Stimulated activated CD4-positive, alpha-beta T cell treated with anti-CD3 and anti-CD28 coated beads, Interleukin-15, amount 100 ng/mL, for 48 hours (primary cell): Measurements from ENCODE around the gene VILL.
A peak's percentile ranks its signal among the peaks of the same experiment; 100 is the strongest.

ENCODE experiments used
- DNase-seq, 2 donors: peaks; one replicate each; pipeline ENCODE4 v3.0.0-alpha.2; 2020; ENCODE audit warnings: low read depth in 2 of 2

The VILL gene

GRCh38 chr3:38000965-38001455 lies 10.4 kb downstream of the VILL start:
- DNase-seq = no peak

- no peak for DNase-seq
Measured at GRCh38 chr3:38001456-38002081, 11.0 kb downstream of the VILL start.

DNA sequence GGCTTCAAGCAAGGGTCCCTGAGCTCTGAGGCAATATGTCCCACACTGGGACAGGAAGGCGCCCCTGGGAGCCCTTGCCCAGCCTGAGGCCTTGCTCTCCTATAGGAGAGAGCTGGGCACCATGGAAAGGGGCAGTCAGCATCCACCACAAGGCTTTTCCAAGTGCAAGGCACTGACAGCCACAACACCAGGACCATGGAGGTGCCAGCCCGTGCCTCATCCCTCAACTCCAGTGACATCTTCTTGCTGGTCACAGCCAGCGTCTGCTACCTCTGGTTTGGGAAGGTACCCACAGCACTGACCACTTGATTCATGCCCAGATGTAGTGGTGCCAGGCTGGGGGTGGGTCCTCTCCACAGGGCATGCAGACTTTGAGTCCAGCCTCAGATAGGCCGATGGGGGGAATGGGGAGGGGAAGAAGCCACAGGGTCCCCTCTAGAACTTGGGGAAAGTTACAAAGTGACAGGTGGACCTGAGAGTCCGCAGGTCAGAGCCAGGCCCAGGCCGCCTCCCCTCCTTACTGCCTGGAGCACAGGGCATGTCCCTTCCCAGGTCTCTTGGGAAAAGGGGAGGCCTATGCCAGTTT lies 11.8 kb downstream of the VILL start:
- DNase-seq = no peak

- DNase-seq = no peak
Measured at GRCh38 chr3:38002940-38003339, 12.4 kb downstream of the VILL start.

DNA sequence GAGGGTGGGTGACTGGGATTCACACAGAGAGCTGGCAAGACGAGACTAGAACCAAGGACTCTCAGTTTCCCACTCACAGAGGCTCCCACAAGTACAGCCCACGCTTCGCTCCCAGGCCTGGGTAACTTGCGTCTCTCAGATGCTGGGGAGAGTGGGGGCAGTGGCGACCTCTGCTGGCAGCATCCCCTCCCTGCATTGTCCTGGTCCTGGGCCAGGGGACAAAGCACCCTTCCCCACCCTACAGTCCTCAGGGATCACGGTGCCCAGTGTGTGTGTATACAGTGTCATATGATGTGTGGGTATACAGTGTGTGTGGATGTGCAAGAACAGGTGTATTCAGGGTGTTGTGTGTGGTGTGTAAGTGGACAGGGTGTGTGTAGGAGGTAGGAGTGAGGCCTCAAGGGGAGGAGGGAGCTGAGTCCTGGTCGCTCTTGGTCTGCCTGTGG lies 12.8 kb downstream of the VILL start:
- peak in 1 of 2 donors; percentile 57 for DNase-seq

DNA sequence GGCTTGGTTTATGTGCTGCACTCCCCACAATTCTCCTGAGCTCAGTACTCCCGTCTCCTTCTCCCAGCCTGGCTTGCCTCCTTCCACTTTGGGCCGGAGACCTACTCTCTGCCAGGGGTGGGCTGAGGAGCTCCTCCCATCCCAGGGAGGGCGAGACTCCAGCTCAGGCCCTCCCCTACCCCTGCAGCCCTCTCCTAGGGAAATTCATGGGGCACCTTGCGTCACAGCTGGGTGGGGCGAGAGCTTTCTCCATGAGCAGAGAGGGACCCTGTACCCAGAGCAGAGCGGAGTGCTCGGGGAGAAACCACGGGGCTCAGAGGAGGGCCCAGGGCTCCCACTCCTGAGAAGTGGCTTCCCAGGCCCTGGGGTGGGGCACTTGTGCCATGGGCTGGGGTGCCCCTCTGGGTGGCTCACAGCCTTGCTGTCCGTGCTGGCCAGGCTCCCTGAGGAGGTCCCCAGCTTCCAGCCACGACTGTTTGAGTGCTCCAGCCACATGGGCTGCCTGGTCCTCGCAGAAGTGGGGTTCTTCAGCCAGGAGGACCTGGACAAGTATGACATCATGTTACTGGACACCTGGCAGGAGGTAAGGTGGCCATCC lies 13.3 kb downstream of the VILL start:
- DNase-seq = no peak

- DNase-seq = peak in 1 of 2 donors; percentile 33
Measured at GRCh38 chr3:38004415-38005075, 14.0 kb downstream of the VILL start.

DNA sequence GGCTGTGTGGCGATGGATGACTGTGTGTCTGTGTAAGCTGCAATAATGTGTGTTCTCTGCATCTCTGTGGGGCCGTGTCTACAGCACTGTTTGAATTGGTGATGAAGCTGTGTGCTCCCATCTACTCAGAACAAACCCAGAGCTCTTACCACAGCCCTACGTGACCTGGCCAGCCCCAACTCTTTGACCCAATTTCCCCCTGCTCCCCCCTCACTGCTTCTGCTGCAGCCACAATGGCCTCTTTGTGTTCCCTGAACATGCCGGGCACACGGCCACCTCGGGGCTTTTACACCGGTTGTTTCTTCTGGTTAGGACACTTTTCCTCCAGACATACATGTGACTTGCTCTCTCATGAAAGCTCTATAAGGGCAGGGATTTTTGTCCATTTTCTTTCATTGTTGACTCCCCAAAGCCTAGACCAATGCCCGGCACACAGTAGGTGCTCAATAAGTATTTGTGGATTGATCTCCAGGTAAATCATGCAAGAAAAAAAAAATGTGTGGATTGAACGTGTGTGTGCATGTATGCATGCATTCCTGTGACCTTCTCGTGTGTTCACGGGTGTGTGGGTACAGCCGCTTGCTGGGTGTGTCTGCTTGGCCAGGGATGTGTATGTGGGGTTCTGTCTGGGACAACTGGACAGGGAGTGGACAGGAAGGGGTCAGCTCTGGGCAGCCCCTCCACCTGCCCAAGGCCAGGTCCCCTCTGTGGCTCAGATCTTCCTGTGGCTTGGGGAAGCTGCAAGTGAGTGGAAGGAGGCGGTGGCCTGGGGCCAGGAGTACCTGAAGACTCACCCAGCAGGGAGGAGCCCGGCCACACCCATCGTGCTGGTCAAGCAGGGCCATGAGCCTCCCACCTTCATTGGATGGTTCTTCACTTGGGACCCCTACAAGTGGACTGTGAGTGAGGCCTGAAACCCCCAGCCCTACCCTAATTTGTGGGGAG lies 14.8 kb downstream of the VILL start:
- no peak for DNase-seq

DNA sequence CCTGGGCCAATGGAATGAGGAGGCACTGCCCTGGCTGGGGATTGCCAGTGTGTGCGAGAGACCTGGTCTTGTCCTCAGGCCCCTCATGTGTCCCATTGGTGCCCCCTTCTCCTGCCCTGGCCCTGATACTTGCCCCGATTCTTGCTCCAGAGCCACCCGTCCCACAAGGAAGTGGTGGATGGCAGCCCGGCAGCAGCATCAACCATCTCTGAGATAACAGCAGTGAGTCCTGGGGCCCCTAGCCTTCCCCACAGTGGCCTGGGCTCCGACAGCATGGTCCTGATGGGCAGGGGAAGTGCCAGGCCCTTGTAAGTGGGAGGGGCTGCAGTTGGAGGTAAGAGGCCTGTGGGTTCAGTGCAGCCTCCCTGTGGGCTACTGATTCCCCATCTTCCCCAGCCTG lies 15.4 kb downstream of the VILL start:
- no peak for DNase-seq

GRCh38 chr3:38006445-38006995 lies 15.9 kb downstream of the VILL start:
- no peak for DNase-seq

- no peak for DNase-seq
Measured at GRCh38 chr3:38007754-38008090, 17.1 kb downstream of the VILL start.

DNA sequence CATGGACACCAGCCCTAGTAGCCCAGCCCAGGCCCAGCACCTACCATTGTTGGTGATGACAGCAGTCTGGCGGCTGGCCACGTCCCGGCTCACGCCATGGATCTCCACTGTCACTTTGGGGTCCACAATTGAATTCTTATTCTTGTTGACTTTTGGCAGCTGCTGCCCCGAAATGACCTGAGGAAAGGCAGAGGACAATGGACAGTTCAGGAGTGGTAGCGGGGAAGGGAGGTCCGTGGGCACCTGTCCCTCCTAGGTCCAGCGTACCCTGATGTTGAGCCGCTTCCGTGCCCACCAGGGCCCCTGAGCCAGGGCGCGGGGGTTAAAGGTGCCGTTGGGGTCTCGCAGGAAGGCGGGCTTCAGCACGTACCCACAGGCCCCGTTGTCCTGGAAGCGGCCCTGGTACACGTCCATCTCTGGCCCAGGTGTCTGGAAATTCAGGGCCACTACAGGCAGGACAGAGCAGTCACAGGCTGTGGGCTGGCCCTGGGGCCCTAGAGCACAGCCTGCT lies 17.7 kb downstream of the VILL start:
- DNase-seq = no peak

GRCh38 chr3:38008971-38009580 lies 18.5 kb downstream of the VILL start:
- DNase-seq = no peak

GRCh38 chr3:38009807-38010591 lies 19.4 kb downstream of the VILL start:
- DNase-seq = no peak

- DNase-seq = no peak
Measured at GRCh38 chr3:38011111-38011510, 20.5 kb downstream of the VILL start.

DNA sequence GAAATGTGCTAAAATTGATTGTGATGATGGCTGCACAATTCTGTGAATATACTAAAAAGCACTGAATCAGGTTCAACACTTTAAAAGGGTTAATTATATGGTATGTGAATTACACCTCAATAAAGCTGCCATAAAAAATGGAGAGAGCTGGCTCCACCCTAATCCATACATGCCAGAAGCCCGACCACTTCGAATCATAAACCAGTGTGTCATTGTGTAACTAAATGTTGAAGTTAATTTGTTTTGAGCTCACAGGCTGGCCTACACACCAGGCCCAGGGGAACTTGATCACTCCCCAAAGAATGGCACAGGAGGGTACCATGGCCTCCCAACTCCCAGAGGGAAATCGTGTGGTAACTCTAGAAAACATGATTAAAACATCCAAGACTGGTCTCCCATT lies 24.9 kb downstream of the VILL start:
- DNase-seq = no peak

DNA sequence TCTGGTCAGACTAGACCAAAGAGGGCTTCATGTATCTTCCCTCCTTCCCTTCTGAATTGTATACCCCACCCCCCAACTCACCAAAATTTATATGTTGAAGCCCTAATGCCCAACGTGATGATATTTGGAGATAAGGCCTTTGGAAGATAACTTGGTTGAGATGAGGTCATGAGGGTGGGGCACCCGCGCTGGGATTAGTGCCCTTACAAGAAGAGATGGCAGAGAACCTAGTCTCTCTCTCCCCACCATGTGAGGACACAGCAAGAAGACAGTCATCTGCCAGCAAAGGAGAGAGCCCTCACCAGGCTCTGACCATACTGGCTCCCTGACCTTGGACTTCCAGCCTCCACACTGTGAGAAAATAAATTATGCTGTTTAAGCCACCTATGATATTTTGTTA lies 25.4 kb downstream of the VILL start:
- no peak for DNase-seq

DNA sequence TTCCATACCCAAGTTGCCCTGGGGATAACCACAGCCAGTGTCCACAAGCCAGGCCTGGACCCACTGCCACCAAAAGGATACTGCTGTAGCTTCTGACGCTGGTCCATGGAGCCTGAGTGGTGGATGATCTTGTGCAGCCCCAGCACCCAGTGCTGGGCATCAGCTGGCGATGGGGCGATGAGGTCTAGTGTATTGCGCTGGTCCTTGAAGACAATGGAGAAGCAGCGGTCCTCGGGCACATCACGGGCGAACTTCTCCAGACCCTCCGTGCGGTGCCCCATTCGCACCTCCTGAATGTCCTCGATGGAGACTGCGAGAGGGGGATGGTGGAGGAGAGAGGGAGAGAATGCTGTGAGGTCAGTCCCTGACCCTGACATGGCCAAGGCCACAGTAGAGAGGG lies 25.8 kb downstream of the VILL start:
- DNase-seq = no peak

DNA sequence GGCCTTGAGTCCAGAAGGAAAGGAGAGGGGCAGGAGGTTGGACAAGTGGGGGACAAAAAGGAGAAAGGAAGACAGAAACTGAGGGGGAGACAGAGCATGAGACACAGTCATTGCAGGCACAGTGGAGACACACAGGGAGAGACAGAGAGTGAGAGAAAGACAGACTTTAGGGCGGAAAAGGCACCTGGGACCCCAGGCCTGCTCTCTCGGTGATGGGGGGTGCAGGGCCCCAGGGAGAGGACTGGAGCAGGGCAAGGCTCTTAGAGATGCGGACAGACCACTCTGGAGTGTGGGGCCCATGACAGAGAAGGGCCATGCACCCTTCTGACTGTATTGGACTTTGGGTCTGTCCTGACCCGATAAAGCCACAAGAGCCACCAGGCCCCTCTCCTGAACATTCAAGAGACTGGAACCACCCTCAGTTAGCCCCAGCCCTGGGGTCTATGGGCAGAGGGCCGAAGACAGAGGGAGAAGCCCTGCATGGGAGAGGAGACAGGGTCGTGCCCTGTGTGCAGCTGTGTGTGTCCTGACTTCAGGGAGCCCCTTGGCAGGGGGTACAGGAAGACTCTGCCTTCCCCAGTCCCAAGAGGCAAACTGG lies 26.4 kb downstream of the VILL start:
- no peak for DNase-seq
